ENCODE results near the gene SRGAP1. TPM values are rescaled to one million over a fixed set of nuclear protein-coding genes. Genes with fewer than 3 reads are reported as not detected.
"Not testable (repeated sequence)": the region's sequence is repeated elsewhere in the genome, so short reads cannot be mapped to it uniquely, and the experiment has no call there.

SRGAP1 gene
- total and polyA plus RNA-seq, 2 of the 13 experiments (the other 11 are each of a cell fraction or from before 2014, with no cell fraction given) = 1.6 to 3.4 TPM

- H3K4me3 ChIP-seq (replicated peaks in 1 of 3; ENCODE audit: insufficient read depth in 1 of 3, low read depth in 2 of 3, low read length in 3 of 3); H4K20me1 ChIP-seq (ENCODE audit: insufficient read depth, low read length); POLR2A ChIA-PET; H3K36me3 ChIP-seq (replicated peaks in 1 of 2; ENCODE audit: control insufficient read depth in 1 of 2, insufficient read depth in 2 of 2, low read length in 2 of 2); H3K4me2 ChIP-seq (ENCODE audit: low read depth, low read length); in situ Hi-C loops (cut with HindIII; ENCODE audit: extremely low pct_ligation_motif_present, low pct_unique_long_range_greater_than_20kb); BruUV-seq (replicated peaks); intact Hi-C loops (cut with micrococcal nuclease; ENCODE audit: unreplicated experiment); H3K27me3 ChIP-seq (ENCODE audit: control insufficient read depth in 1 of 2, insufficient read depth in 2 of 2, low read length in 2 of 2); H3K9ac ChIP-seq (ENCODE audit: insufficient read depth, low read depth, low read length); H3K9me3 ChIP-seq (ENCODE audit: low read length); FAIRE-seq; H3K4me1 ChIP-seq (ENCODE audit: insufficient read depth, low read length); H3K27ac ChIP-seq (ENCODE audit: extremely low read length, insufficient read depth, low read length); DNase-seq (ENCODE audit: low spot score); H2AFZ ChIP-seq (ENCODE audit: low read length); H3K79me2 ChIP-seq (ENCODE audit: insufficient read depth, low read length); ATAC-seq; CTCF ChIA-PET (ENCODE audit: low intra/inter-chr PET ratio, low total read pairs): not testable (repeated sequence)
- 78% methylated on average over 1 of the region's 1 CpG for WGBS (ENCODE audit: low lambda C conversion rate)
Measured at GRCh38 chr12:64167041-64167440, 322.5 kb downstream of the SRGAP1 start.

GRCh38 chr12:64170024-64170423, 325.5 kb downstream of the SRGAP1 start:
- H3K79me2 ChIP-seq (ENCODE audit: insufficient read depth, low read length) = no peaks in the 10 kb centered on the region
- FAIRE-seq = no peak
- peaks cover 19% of the 10 kb centered on the region for H3K4me1 ChIP-seq (ENCODE audit: insufficient read depth, low read length)
- POLR2A ChIA-PET = no interaction called here
- BruUV-seq (replicated peaks) = no TSS peak
- CTCF ChIA-PET (ENCODE audit: low intra/inter-chr PET ratio, low total read pairs) = no interaction called here
- H3K9me3 ChIP-seq (ENCODE audit: low read length) = no peaks in the 10 kb centered on the region
- no peak overlapping the region for H3K4me2 ChIP-seq (ENCODE audit: low read depth, low read length)
- no peak for DNase-seq (ENCODE audit: low spot score)
- 75% methylated on average over 3 of the region's 3 CpGs for WGBS (ENCODE audit: low lambda C conversion rate)
- no peaks in the 10 kb centered on the region for H3K27me3 ChIP-seq (ENCODE audit: control insufficient read depth in 1 of 2, insufficient read depth in 2 of 2, low read length in 2 of 2)
- no peaks in the 10 kb centered on the region for H4K20me1 ChIP-seq (ENCODE audit: insufficient read depth, low read length)
- in situ Hi-C loops (cut with HindIII; ENCODE audit: extremely low pct_ligation_motif_present, low pct_unique_long_range_greater_than_20kb) (no loop called here), intact Hi-C loops (cut with micrococcal nuclease; ENCODE audit: unreplicated experiment) (no loop called here)
- ATAC-seq = no peak
- no peak overlapping the region for H3K4me3 ChIP-seq (replicated peaks in 1 of 3; ENCODE audit: insufficient read depth in 1 of 3, low read depth in 2 of 3, low read length in 3 of 3)
- H3K9ac ChIP-seq (ENCODE audit: insufficient read depth, low read depth, low read length) = no peak overlapping the region
- no peak overlapping the region for H2AFZ ChIP-seq (ENCODE audit: low read length)
- H3K27ac ChIP-seq (ENCODE audit: extremely low read length, insufficient read depth, low read length) = no peak overlapping the region
- no peak for TF ChIP-seq ZNF883 (CRISPR knock-in tag; IDR thresholded peaks at IDR 0.05; ENCODE audit: not compliant biosample characterization)
- TF ChIP-seq RXRB (CRISPR knock-in tag; IDR thresholded peaks at IDR 0.05; ENCODE audit: borderline replicate concordance) = no peak
- no peak for TF ChIP-seq ZSCAN5A (CRISPR knock-in tag; IDR thresholded peaks at IDR 0.05; ENCODE audit: borderline replicate concordance)
- no peak for TF ChIP-seq EZH2 (conservative IDR thresholded peaks at IDR 0.05; ENCODE audit: low read depth, low read length)
- no peak for TF ChIP-seq ZNF44 (CRISPR knock-in tag; IDR thresholded peaks at IDR 0.05)
- TF ChIP-seq HES4 (CRISPR knock-in tag; IDR thresholded peaks at IDR 0.05; ENCODE audit: borderline replicate concordance) = no peak
- TF ChIP-seq WIZ (CRISPR knock-in tag; IDR thresholded peaks at IDR 0.05) = no peak
- no peak for TF ChIP-seq CENPBD1 (CRISPR knock-in tag; IDR thresholded peaks at IDR 0.05; ENCODE audit: borderline replicate concordance, low read depth)
- H3K36me3 ChIP-seq (replicated peaks in 1 of 2; ENCODE audit: control insufficient read depth in 1 of 2, insufficient read depth in 2 of 2, low read length in 2 of 2) = no peaks in the 10 kb centered on the region
